Esophagus squamous epithelium (tissue), 5 donors: ENCODE data around the gene IL16. TPM values are rescaled to one million over a fixed set of nuclear protein-coding genes. Genes with fewer than 3 reads are reported as not detected.

Experiments
- DNase-seq: peaks from one replicate; lab custom pipeline; 2025; lab: John Stamatoyannopoulos, UW
- H3K27ac ChIP-seq, 4 donors: fragments of 200-600 bp; sonication (generic); one replicate each; pipeline ENCODE4 v1.5.1; 2016 to 2019; ENCODE audit warnings: mild to moderate bottlenecking in 1 of 4
- H3K27me3 ChIP-seq, 4 donors: fragments of 200-600 bp; sonication (generic); 1 replicate in 3 of 4; 2 replicates in 1 of 4; pipeline versions ENCODE4 v1.5.1 to v1.6.0; 2017 to 2021; ENCODE audit warnings: antibody characterized with exemption in 1 of 4
- H3K36me3 ChIP-seq, 3 donors: fragments of 200-600 bp; sonication (generic); one replicate each; pipeline ENCODE4 v1.5.1; 2016 to 2019
- H3K4me1 ChIP-seq, 3 donors: fragments of 200-600 bp; sonication (generic); one replicate each; pipeline ENCODE4 v1.5.1; 2017 to 2019
- H3K4me3 ChIP-seq, 4 donors: fragments of 200-600 bp; sonication (generic); 1 replicate in 3 of 4; 2 replicates in 1 of 4; pipeline ENCODE4 v1.5.1; 2016 to 2019; ENCODE audit warnings: mild to moderate bottlenecking in 2 of 4, moderate library complexity in 1 of 4
- H3K9me3 ChIP-seq, 3 donors: fragments of 200-600 bp; sonication (generic); one replicate each; pipeline ENCODE4 v1.5.1; 2016 to 2019
- POLR2A ChIP-seq, 4 donors: fragments of 450-650 bp; IDR thresholded peaks; one replicate each; pipeline ENCODE4 v1.6.1; 2017; ENCODE audit warnings: antibody characterized with exemption in 4 of 4, mild to moderate bottlenecking in 4 of 4, moderate library complexity in 3 of 4
- WGBS, 2 donors: methylation state at CpG; one replicate each; pipeline ENCODE4 v1.1.5; 2018; 5-methylcytosine and 5-hydroxymethylcytosine counted together
- intact Hi-C: fragments of 100-400 bp; cut with DNase I; formaldehyde crosslinking; loops from one replicate; pipeline ENCODE4 v1.15.0; 2022
- total RNA-seq, 4 donors: library from RNA; depleted of rRNA; stranded (reverse); fragments of >200 nt; gene quantifications; one replicate each; pipeline ENCODE4 v1.1.0, GENCODE V29; 2016
- TF ChIP-seq, protein P1 (sequence below), 6 experiments: fragments of 450-650 bp in 4 of 6; fragments of 200-600 bp in 2 of 6; sonication (generic) in 2 of 6; IDR thresholded peaks; one replicate each; pipeline ENCODE4 v1.5.1; 2016 to 2019; ENCODE audit warnings: antibody characterized with exemption in 6 of 6, mild to moderate bottlenecking in 4 of 6, moderate library complexity in 4 of 6
- donor health status: DM: yes; HTN: yes; CAD: no.

The IL16 gene
- total RNA-seq, 4 donors from 2014 or later: 2.3 to 20.0 (median 4.6) TPM

- 62 to 89% methylated on average over 3 to 4 of the region's 5 CpGs for WGBS, 2 donors
- Histone ChIP-seq H3K4me3 (no peak overlapping the region), H3K9me3 (no peaks in the 10 kb centered on the region), H3K36me3 (no peaks in the 10 kb centered on the region), H3K27ac (no peak overlapping the region), H3K4me1 (no peaks in the 10 kb centered on the region), H3K27me3 (peaks cover 0 to 5% (median 0%) of the 10 kb centered on the region in 4 donors)
- no peak for DNase-seq
- intact Hi-C loops: no loop called here
- TF ChIP-seq, protein P1, sequence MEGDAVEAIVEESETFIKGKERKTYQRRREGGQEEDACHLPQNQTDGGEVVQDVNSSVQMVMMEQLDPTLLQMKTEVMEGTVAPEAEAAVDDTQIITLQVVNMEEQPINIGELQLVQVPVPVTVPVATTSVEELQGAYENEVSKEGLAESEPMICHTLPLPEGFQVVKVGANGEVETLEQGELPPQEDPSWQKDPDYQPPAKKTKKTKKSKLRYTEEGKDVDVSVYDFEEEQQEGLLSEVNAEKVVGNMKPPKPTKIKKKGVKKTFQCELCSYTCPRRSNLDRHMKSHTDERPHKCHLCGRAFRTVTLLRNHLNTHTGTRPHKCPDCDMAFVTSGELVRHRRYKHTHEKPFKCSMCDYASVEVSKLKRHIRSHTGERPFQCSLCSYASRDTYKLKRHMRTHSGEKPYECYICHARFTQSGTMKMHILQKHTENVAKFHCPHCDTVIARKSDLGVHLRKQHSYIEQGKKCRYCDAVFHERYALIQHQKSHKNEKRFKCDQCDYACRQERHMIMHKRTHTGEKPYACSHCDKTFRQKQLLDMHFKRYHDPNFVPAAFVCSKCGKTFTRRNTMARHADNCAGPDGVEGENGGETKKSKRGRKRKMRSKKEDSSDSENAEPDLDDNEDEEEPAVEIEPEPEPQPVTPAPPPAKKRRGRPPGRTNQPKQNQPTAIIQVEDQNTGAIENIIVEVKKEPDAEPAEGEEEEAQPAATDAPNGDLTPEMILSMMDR (IDR thresholded peaks at IDR 0.05): no peak
- TF ChIP-seq POLR2A (IDR thresholded peaks at IDR 0.05): no peak
Observed at GRCh38 chr15:81351651-81352050, 155.0 kb downstream of the IL16 start.

DNA sequence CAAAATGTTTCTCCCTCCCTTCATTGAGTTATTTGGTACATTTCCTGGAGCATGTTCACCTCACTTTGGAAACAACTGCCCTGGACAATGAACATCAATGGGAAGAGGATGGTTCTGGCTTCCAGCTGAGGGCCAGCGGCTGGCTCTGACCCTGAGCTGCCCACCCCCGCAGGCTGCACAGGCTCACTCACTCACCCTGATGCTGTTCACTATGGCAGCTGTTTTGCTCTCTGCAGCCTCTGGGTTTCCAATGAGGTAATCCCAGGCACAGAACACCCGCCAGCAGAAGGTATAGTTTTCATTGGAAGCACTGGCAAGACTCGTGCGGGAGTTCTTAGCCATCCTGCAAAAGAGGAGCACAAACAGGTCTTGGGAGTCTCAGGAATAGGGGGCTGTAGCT lies 159.6 kb downstream of the IL16 start:
- WGBS, 2 donors: 60 to 86% methylated on average over 1 to 2 of the region's 5 CpGs
- Histone ChIP-seq H3K27ac (no peak overlapping the region), H3K27me3 (no peaks in the 10 kb centered on the region), H3K36me3 (no peaks in the 10 kb centered on the region), H3K4me3 (no peak overlapping the region), H3K4me1 (no peaks in the 10 kb centered on the region), H3K9me3 (no peaks in the 10 kb centered on the region)
- DNase-seq: no peak
- TF ChIP-seq, protein P1 (IDR thresholded peaks at IDR 0.05): no peak
- TF ChIP-seq POLR2A (IDR thresholded peaks at IDR 0.05): no peak
- intact Hi-C loops: no loop called here

DNA sequence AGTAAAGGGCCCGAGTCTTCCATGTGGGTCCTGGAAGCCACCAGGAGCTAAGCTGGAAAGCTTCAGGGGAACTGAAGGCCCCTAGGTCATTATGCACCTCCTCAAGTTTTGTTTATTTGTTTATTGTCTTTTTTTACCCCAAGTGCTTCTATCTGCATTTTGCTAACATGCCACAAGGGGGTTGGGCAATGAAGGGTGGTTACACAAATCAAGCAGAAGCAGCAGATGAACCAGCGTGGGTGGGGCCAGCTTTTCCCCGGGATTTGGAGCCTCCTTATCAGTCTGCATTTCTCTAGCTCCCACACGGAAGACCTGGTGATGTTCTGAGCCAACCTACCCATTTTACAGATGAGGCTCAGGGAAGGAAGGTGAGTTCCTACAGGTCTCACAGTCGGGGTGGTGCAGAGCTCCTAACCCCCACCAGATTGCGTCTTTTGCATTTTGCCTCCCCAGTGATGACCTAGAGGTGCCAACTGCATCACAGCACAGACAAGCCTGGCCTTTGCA lies 160.6 kb downstream of the IL16 start:
- H3K27ac ChIP-seq: no peak overlapping the region
- no peak overlapping the region for H3K4me3 ChIP-seq
- intact Hi-C loops: no loop called here
- 70 to 81% methylated on average over 4 to 5 of the region's 6 CpGs for WGBS, 2 donors
- no peaks in the 10 kb centered on the region for H3K4me1 ChIP-seq
- no peaks in the 10 kb centered on the region for H3K9me3 ChIP-seq
- H3K27me3 ChIP-seq: no peaks in the 10 kb centered on the region
- no peak for TF ChIP-seq POLR2A (IDR thresholded peaks at IDR 0.05)
- TF ChIP-seq, protein P1 (IDR thresholded peaks at IDR 0.05): no peak
- DNase-seq: no peak
- H3K36me3 ChIP-seq: no peaks in the 10 kb centered on the region

GRCh38 chr15:81358248-81358647 lies 161.6 kb downstream of the IL16 start:
- TF ChIP-seq POLR2A (IDR thresholded peaks at IDR 0.05): no peak
- TF ChIP-seq, protein P1 (IDR thresholded peaks at IDR 0.05): no peak
- intact Hi-C loops: no loop called here
- 87 to 91% methylated on average over 6 of the region's 6 CpGs for WGBS, 2 donors
- H3K27ac ChIP-seq: no peak overlapping the region
- no peaks in the 10 kb centered on the region for H3K4me1 ChIP-seq
- no peak overlapping the region for H3K4me3 ChIP-seq
- no peaks in the 10 kb centered on the region for H3K9me3 ChIP-seq
- no peaks in the 10 kb centered on the region for H3K27me3 ChIP-seq
- no peak for DNase-seq
- no peaks in the 10 kb centered on the region for H3K36me3 ChIP-seq

DNA sequence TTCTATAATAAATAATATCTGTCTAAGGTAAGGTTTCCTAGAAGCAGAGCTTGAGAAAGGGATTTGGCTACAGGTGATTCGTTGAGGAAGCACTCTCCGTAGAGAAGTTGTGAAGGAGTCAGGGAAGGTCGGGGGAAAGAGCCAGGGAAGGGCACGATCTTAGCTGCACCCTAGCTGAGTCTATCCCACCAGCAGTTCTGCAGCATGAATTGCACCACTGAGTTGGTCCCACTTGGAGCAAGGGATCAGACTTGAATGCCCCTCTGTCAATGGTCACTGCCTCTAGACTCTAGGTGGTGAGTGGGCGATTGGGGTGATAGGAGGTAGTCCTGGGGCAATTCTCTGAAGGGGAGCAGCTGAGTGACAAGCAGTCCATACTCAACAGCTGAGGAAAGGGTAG lies 163.8 kb downstream of the IL16 start:
- Histone ChIP-seq H3K4me3 (no peak overlapping the region), H3K27me3 (no peaks in the 10 kb centered on the region), H3K4me1 (no peaks in the 10 kb centered on the region), H3K36me3 (no peaks in the 10 kb centered on the region), H3K27ac (no peak overlapping the region), H3K9me3 (no peaks in the 10 kb centered on the region)
- WGBS, 2 donors: 72 to 82% methylated on average over 4 to 5 of the region's 5 CpGs
- TF ChIP-seq, protein P1 (IDR thresholded peaks at IDR 0.05): no peak
- TF ChIP-seq POLR2A (IDR thresholded peaks at IDR 0.05): no peak
- no peak for DNase-seq
- intact Hi-C loops: no loop called here
